HG03342 (cell line): Measurements from ENCODE around the gene PTPN9.
A peak's percentile ranks its signal among the peaks of the same experiment; 100 is the strongest.
"Not testable (repeated sequence)": the region's sequence is repeated elsewhere in the genome, so short reads cannot be mapped to it uniquely, and the experiment has no call there.

Experiments
- ATAC-seq: cut with Tn5 transposase; IDR thresholded peaks from one replicate; pipeline ENCODE4 v1.9.1; 2021; ENCODE audit warnings: mild to moderate bottlenecking, moderate library complexity; ENCODE audit not compliant: unreplicated experiment

The PTPN9 gene

GRCh38 chr15:75454471-75455378 is 124.4 kb downstream of the PTPN9 start:
- no peak for ATAC-seq

DNA sequence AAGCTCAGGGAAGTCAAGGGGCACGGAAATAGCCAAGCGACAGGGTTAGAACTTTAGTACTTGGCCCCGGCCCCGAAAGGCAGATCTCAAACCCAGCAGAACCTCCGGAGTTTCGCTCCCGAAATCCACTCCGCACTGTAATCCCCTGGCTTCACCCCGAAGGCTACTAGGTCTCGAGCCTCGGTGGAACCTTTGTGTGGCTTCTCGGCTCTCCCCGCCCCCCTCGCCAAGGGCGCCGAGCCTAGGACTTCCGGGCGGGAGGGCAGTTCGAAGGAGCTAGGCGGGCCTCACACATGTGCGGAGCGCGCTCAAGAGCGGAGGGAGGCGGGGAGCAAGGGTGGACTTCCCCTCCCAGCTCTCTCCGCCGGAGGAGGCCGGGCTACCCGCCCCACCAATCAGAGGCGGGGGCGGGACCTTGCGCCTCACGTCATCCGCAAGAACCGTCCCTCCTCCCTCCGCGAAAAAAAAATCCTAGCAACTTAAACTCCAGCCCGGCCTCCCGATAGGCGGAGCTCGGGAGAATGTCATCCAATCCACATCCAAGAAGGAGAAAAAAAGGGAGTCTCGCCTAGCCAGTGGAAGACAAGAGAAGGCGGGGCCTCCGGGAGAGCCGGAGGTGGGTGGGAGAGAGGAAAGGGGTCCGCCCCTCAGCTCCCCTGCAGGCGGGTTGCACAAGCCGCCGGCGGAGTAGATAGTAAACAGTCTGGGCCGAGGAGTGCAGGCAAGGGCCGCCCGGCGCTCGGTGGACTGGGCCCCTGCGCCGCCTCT is 125.2 kb downstream of the PTPN9 start:
- ATAC-seq, result peak; percentile 32

DNA sequence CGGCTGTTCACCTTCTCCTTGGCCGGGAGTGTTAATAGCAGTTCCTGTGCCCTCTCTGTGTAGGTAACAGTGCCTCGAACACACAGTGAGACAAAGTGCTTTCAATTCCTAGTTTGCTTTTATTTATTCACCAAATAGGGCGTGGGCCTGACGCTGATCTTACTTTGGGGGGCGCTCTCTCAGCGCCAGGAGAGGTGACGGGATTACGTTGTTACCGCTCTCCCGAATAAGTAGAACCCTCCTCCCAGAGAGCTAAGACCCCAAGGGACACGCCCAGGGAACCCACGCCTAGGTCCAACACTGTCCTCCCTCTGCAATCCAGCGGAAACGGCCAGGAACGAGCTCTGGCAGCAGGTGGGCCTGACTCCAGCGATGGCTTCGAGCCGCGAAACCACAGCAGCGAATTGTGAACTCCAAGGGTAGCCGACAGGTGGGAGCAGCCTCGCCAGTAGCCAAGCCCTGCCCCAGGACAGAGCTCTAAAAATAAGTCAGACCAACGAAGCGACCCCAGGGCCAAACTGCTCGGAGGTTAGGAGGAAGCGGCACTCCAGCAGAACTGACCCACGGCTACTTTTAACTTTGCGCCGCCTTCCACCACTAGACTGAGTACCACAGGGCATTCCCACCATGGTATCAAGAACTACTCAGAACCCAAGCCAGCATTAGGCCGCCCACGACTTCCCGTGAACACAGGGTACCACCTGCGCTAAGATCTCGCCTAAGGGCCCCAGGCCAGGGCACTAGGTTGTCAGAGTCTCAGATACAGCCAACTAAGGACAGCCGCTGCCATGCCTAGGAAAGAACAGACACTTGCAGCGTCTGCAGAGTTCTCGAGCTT is 126.0 kb downstream of the PTPN9 start:
- no peak for ATAC-seq

DNA sequence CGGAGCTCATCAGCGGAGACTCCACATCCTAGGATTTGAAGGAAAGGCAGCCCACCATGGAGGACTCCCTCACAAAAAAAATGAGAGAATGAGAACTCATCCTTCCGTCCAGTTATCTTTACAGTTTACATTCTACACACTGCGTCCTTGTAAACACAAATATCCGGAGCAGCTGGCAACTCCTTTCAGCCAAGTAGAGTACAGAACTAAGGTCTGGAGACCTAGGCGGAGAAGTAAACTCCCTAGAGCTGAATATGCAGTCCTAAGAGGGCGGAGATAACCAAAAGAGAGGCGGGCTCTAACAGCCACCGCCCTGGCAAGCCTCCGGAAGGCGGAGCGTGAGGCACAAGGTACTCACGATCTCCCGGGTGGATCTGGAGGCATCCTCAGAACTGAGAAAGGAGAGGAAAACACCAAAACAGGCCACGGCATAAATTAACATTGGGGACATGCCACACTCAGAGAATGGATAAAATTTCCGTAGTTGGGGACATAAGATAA is 126.7 kb downstream of the PTPN9 start:
- ATAC-seq, result no peak

DNA sequence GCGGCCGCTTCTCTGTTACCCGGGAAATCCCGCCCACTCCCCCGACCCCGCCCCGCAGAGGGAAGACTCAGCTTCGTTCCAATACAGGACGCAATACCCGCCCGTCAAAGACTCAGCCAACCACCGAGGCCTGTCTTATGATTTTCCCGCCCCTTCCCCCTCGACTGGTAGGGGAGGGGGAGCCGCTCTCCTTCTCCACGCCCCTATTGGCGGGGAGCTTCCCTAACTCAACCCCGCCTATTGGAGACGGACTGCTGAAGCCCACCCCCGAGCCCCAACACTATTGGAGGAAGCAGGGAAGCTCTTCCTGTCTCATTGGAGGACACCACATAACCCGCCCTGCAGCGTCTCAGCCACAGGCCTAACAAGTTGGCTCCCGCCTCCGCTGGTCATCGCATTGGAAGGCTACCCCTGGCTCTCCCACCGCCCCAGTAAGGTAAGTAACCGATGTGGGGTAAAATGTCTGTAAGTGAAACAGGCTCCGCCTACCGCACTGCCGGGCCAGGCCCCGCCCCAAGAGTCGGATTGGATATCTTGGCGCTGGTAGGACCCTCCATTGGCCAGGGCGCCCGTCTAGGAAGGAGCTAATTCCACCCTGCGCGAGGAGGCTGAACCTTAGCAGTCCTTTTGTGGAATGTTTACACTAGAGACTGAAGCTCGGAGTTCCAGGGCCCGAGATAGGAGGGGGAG is 127.3 kb downstream of the PTPN9 start, which contains the start of gene SIN3A:
SIN3A (minus strand) TSS at position 17 of the 690 bp plus-strand sequence. CDS start 21,315 bp downstream, outside the sequence.
- peak; percentile 42 for ATAC-seq

DNA sequence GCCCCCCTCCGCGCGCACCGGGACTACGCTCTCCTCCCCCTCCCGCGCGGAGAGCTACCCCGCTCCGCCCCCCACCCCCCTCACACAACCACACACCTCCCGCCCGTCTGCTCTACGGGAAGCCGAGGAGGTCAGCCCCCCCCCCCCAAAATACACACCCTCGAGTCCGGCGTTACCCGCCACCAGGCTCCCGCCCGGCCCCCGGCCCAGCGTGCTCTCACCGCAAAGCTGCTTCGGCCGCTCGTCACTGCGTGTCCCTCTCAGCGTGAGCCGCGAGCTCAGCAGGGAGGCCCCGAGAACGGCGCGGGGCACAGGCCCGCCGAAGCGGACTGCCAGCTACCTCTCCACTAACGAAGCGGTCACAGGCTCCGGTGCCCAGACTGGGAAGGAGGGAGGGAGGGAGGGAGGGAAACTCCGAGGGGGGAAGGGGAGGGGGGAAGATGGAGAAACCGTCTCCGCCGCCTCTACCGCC is 127.9 kb downstream of the PTPN9 start:
- ATAC-seq, result no peak

GRCh38 chr15:75450307-75451201 is 128.6 kb downstream of the PTPN9 start:
- ATAC-seq, result peak; percentile 22

- no peak for ATAC-seq
These were observed 129.4 kb downstream of the PTPN9 start for GRCh38 chr15:75449585-75450306.

- not testable (repeated sequence) for ATAC-seq
These were observed 130.9 kb downstream of the PTPN9 start for GRCh38 chr15:75448171-75448570.

DNA sequence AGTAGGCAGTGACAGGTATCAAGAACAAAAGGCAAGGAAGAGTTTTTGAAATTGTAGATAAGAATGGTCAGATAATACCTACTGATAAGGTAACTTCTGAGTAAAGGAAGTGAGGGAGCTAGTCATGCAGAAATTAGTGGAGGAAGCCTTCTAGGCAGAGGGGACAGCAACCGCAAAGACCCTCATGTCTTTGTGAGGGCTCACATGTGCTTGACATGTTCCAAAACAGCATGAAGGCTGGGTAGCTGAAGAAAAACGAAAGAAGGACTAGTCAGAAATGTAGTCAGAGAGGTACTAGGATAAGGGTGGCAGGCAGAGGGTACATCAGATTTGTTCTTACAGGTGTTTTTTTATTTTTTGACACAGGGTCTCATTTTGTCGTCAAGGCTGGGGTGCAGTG is 133.0 kb downstream of the PTPN9 start:
- ATAC-seq, result no peak

DNA sequence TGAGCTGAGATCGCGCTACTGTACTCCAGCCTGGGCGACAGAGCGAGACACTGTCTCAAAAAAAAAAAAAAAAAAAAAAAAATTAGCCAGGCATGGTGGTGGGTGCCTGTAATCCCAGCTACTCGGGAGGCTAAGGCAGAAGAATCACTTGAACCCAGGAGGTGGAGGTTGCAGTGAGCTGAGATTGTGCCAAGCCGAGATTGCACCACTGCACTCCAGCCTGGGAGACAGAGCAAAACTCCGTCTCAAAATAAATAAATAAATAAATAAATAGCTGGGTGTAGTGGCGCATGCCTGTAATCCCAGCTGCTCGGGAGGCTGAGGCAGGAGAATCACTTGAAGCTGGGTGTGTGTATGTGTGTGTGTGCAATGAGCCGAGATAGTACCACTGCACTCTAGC is 133.8 kb downstream of the PTPN9 start:
- ATAC-seq, result not testable (repeated sequence)

- not testable (repeated sequence) for ATAC-seq
These were observed 135.1 kb downstream of the PTPN9 start for GRCh38 chr15:75443972-75444453.

DNA sequence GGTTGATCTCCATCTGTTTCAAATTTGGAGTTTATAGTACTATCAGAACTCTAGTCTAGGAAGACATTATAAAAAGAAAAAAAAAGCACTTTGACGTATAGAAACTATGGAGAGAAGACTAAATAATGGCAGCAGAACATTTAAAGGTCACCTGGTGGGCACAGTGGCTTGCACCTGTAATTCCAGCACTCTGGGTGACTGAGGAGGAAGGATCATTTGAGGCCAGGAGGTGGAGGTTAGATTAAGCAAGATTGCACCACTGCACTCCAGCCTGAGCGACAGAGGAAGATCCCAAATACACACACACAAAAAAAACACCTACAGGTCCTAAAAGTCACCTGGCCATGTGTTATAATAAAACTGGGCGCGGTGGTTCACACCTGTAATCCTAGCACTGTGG is 141.4 kb downstream of the PTPN9 start:
- no peak for ATAC-seq

DNA sequence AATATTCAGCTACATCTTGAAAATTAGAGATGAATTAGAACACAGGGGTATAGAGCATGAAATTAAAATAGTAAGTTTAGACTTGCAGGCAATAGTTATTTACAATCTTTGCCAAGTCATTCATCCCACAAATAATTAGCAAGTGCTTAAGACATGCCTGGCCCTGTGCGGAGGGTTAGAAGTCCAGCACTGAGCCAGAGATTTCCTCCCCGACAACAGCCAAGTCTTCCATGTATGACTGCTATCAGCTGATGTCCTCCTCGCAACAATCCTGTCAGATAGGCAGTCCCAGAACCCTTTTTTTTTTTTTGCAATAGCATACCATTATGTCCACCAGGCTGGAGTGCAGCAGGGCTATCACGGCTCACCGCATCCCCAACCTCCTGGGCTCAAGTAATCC is 142.2 kb downstream of the PTPN9 start:
- ATAC-seq, result no peak

DNA sequence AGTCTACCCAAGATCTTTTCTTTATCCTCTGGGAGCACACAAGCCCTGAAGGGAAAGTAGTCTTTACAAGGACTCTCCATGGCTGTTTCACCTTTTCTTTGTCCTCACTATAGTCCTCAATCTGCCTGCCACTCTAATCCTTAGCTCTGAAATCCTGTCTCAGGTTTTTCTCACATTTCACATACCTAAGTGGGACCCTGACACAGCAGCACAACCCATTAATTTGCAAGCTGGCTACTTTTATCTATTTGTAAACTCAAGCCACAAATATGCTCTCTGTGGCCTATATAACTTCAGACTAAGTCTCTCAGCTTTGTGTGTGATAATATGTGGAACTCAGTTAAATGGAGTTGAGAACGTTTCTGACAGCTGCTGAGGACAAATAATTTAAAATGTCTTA is 147.4 kb downstream of the PTPN9 start:
- no peak for ATAC-seq

DNA sequence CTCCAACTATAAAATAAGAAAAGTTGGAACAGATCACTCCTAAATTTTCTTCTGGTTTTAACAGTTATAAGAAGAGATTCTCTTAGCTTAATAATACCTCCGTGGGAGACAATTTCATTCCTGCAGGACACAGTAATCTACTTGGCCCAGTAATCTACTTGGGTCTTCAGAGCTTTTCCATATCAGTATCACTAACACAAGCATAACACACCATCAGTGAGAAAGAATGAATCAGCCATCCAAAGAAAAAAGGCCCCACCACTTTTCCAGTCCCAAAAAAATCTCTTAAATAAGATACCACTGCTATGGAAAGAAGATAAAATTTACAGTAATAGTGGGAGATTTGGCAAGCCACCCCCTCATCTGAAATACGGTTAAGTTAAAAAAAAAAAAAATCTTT is 147.8 kb downstream of the PTPN9 start:
- ATAC-seq, result no peak

- no peak for ATAC-seq
These were observed 148.9 kb downstream of the PTPN9 start for GRCh38 chr15:75430259-75430658.

DNA sequence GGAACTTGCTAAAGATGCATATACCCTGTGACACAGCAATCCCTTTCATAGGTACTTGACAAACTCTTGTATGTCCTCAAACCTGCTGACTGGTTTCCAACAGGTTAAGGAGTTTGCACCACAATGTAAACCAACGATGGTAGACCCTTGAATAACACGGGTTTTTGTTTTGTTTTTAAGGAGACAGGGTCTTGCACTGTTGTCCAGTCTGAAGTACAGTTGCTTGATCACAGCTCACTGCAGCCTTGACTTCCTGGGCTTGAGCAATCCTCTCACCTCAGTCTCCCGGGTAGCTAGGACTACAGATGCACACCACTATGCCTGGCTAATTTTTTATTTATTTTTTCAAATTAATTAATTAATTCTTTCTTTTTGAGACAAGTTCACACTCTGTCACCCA is 151.0 kb downstream of the PTPN9 start:
- ATAC-seq, result no peak
